SHP77 (cell line): Measurements from ENCODE around the gene SCARB1.

ENCODE experiments used
- DNase-seq, 2 experiments: peaks; one replicate each; lab custom pipeline; 2025; lab: John Stamatoyannopoulos, UW

SCARB1 gene

GRCh38 chr12:124862768-124863415, 772 bp downstream of the SCARB1 start:
- DNase-seq: peak in 1 of 2 experiments; percentile 27

- no peak for DNase-seq
Measured at GRCh38 chr12:124861898-124862676, 1.6 kb downstream of the SCARB1 start.

GRCh38 chr12:124861492-124861891, 2.2 kb downstream of the SCARB1 start:
- no peak for DNase-seq

- no peak for DNase-seq
Measured at GRCh38 chr12:124857921-124858461, 5.7 kb downstream of the SCARB1 start.

- no peak for DNase-seq
Measured at GRCh38 chr12:124856842-124857178, 6.9 kb downstream of the SCARB1 start.

GRCh38 chr12:124856132-124856841, 7.4 kb downstream of the SCARB1 start:
- no peak for DNase-seq

GRCh38 chr12:124855275-124855957, 8.2 kb downstream of the SCARB1 start:
- no peak for DNase-seq

GRCh38 chr12:124854637-124855184, 9.0 kb downstream of the SCARB1 start:
- DNase-seq: no peak

- no peak for DNase-seq
Measured at GRCh38 chr12:124853781-124854636, 9.7 kb downstream of the SCARB1 start.

GRCh38 chr12:124852911-124853427, 10.7 kb downstream of the SCARB1 start:
- no peak for DNase-seq

GRCh38 chr12:124852329-124852831, 11.3 kb downstream of the SCARB1 start:
- DNase-seq: no peak

GRCh38 chr12:124851342-124851741, 12.3 kb downstream of the SCARB1 start:
- no peak for DNase-seq

- DNase-seq: no peak
Measured at GRCh38 chr12:124849382-124849781, 14.3 kb downstream of the SCARB1 start.

- DNase-seq: no peak
Measured at GRCh38 chr12:124848621-124849380, 14.9 kb downstream of the SCARB1 start.

- DNase-seq: no peak
Measured at GRCh38 chr12:124847113-124848074, 16.3 kb downstream of the SCARB1 start.

- DNase-seq: no peak
Measured at GRCh38 chr12:124844411-124845397, 19.0 kb downstream of the SCARB1 start.

- no peak for DNase-seq
Measured at GRCh38 chr12:124842800-124843510, 20.7 kb downstream of the SCARB1 start.
